Tongue (tissue), 2 donors: ENCODE results near the gene BOK. TPM values are rescaled to one million over a fixed set of nuclear protein-coding genes. Genes with fewer than 3 reads are reported as not detected.

Experiments
- small RNA-seq: library from RNA; depleted of rRNA; stranded (forward); fragments of <200 nt; gene quantifications from one replicate; pipeline ENCODE3, GENCODE V24; 2014; ENCODE audit warnings: low replicate concordance
- total RNA-seq: library from RNA; depleted of rRNA; stranded (reverse); fragments of >200 nt; gene quantifications from one replicate; pipeline ENCODE4 v1.2.3, GENCODE V29; 2014

BOK gene
- total RNA-seq, 1 donor from 2014 or later: 28.0 TPM

Small RNA genes lying within 50 kb of the gene (small RNA-seq; reads per million reads assigned to genes)
- gene RNA5SP122: 0.05 reads per million

Other genes starting within 250 kb of the BOK start
- gene HDLBP, start 243.1 kb upstream of the BOK start, total RNA-seq: 509 TPM
- 355 TPM for gene SEPTIN2, start 242.8 kb upstream of the BOK start, total RNA-seq
- gene FARP2, start 202.5 kb upstream of the BOK start, total RNA-seq: 46.5 TPM
- 244 TPM for gene STK25, start 50.2 kb upstream of the BOK start, total RNA-seq
- gene THAP4, start 78.4 kb downstream of the BOK start, total RNA-seq: 27.5 TPM
- 45.7 TPM for gene ATG4B, start 78.9 kb downstream of the BOK start, total RNA-seq
- gene DTYMK, start 128.1 kb downstream of the BOK start, total RNA-seq: 20.0 TPM
- gene ING5, start 143.3 kb downstream of the BOK start, total RNA-seq: 26.4 TPM
- 23.1 TPM for gene D2HGDH, start 175.9 kb downstream of the BOK start, total RNA-seq
- not detected for gene GAL3ST2, start 218.1 kb downstream of the BOK start, total RNA-seq